K562 (cell line): ENCODE results near the gene TPBGL. TPM values are rescaled to one million over a fixed set of nuclear protein-coding genes. Genes with fewer than 3 reads are reported as not detected.
A peak's percentile ranks its signal among the peaks of the same experiment; 100 is the strongest.

ENCODE experiments used
- CREB3L1 ChIP-seq: fragments of 450-650 bp; IDR thresholded peaks from 2 replicates; pipeline ENCODE4 v1.6.1; 2014; ENCODE audit warnings: low read depth, mild to moderate bottlenecking, moderate library complexity, borderline replicate concordance
- DPF2 ChIP-seq: fragments of 450-650 bp; IDR thresholded peaks from 2 replicates; pipeline ENCODE4 v1.6.1; 2016
- FOXK2 ChIP-seq, 2 experiments: fragments of 450-650 bp; IDR thresholded peaks in 1 of 2; conservative IDR thresholded peaks in 1 of 2; 2 replicates each; pipeline ENCODE4 v1.6.1; 2016; ENCODE audit warnings: low read depth in 2 of 2, mild to moderate bottlenecking in 1 of 2
- GABPB1 ChIP-seq: sonication (generic); formaldehyde crosslinking; IDR thresholded peaks from 2 replicates; pipeline ENCODE4 v1.8.0; 2022; ENCODE audit warnings: mild to moderate bottlenecking, missing genetic modification reagents
- HCFC1 ChIP-seq: IDR thresholded peaks from 2 replicates; pipeline ENCODE4 v1.6.1; 2012; ENCODE audit warnings: low read depth, low read length, improper control_type of control experiment
- KAT8 ChIP-seq: fragments of 450-650 bp; IDR thresholded peaks from 2 replicates; pipeline ENCODE4 v1.6.1; 2016; ENCODE audit warnings: low read depth, mild to moderate bottlenecking
- KHSRP ChIP-seq: fragments of 450-650 bp; IDR thresholded peaks from 2 replicates; pipeline ENCODE4 v1.6.1; 2017
- MAFG ChIP-seq: fragments of 450-650 bp; conservative IDR thresholded peaks from 2 replicates; pipeline ENCODE4 v1.6.1; 2016; ENCODE audit warnings: missing genetic modification characterization, missing compliant biosample characterization
- MLLT1 ChIP-seq, 2 experiments: fragments of 450-650 bp; IDR thresholded peaks; 2 replicates each; pipeline ENCODE4 v1.6.1; 2016
- NR2C2 ChIP-seq, 2 experiments: fragments of 200-800 bp in 1 of 2; sonication (Bioruptor generic) in 1 of 2; sonication (generic) in 1 of 2; formaldehyde crosslinking in 1 of 2; IDR thresholded peaks; 2 replicates each; pipeline versions ENCODE4 v1.6.1 to v1.8.0; 2016 to 2022; ENCODE audit warnings: mild to moderate bottlenecking in 1 of 2, missing compliant biosample characterization in 1 of 2, missing genetic modification characterization in 1 of 2, missing genetic modification reagents in 1 of 2
- PML ChIP-seq: IDR thresholded peaks from 2 replicates; pipeline ENCODE4 v1.6.1; 2012; ENCODE audit warnings: low read length, inconsistent platforms
- POLR2AphosphoS5 ChIP-seq: IDR thresholded peaks from 2 replicates; pipeline ENCODE4 v1.6.1; 2011; ENCODE audit warnings: mild to moderate bottlenecking, low read depth, low read length, moderate library complexity; ENCODE audit not compliant: control insufficient read depth, insufficient read depth
- SMAD3 ChIP-seq: fragments of 450-650 bp; formaldehyde crosslinking; conservative IDR thresholded peaks from 2 replicates; pipeline ENCODE4 v1.4.0; 2020; ENCODE audit warnings: mild to moderate bottlenecking
- SMARCE1 ChIP-seq: fragments of 450-650 bp; IDR thresholded peaks from 2 replicates; pipeline ENCODE4 v1.7.1; 2016; ENCODE audit warnings: mild to moderate bottlenecking
- SP1 ChIP-seq: sonication (generic); formaldehyde crosslinking; IDR thresholded peaks from 2 replicates; pipeline ENCODE4 v1.8.1; 2022; ENCODE audit warnings: mild to moderate bottlenecking, missing genetic modification reagents
- STAT5A ChIP-seq: IDR thresholded peaks from 2 replicates; pipeline ENCODE4 v1.6.1; 2012; ENCODE audit warnings: low read length, inconsistent platforms, borderline replicate concordance
- TCF3 ChIP-seq: sonication (generic); formaldehyde crosslinking; IDR thresholded peaks from 2 replicates; pipeline ENCODE4 v1.4.0; 2020; ENCODE audit warnings: mild to moderate bottlenecking, missing genetic modification reagents
- ZNF263 ChIP-seq: sonication (generic); formaldehyde crosslinking; IDR thresholded peaks from 2 replicates; pipeline ENCODE4 v1.8.0; 2022; ENCODE audit warnings: mild to moderate bottlenecking, missing genetic modification reagents, borderline replicate concordance
- polyA plus RNA-seq, 8 experiments: library from polyadenylated mRNA; depleted of rRNA in 4 of 8; stranded (reverse) in 5 of 8; unstranded in 3 of 8; fragments of >200 nt; fragmentation: Nextera tagmentation in 2 of 8; fragmentation: Illumina TruSeq in 1 of 8; extraction: Ambion mirVana in 2 of 8; extraction: Trizol in 1 of 8; gene quantifications; 2 replicates each; pipeline versions ENCODE4 v1.2.1 to v1.2.3, GENCODE V29; 2011 to 2014; ENCODE audit warnings: inconsistent platforms in 1 of 8, missing spikeins in 1 of 8
- total RNA-seq, 7 experiments: library from RNA; depleted of rRNA in 6 of 7; stranded (reverse); fragments of >200 nt in 6 of 7; fragmentation: Illumina TruSeq in 2 of 7; extraction: Trizol in 2 of 7; gene quantifications; 2 replicates each; pipeline versions ENCODE4 v1.2.1 to v1.2.3, GENCODE V29; 2011 to 2021; ENCODE audit warnings: low replicate concordance in 1 of 7
- TF ChIP-seq, protein P1 (sequence below), 2 experiments: fragments of 450-650 bp; formaldehyde crosslinking in 1 of 2; IDR thresholded peaks; 2 replicates each; pipeline versions ENCODE4 v1.4.0 to v1.6.1; 2014 to 2020; ENCODE audit warnings: mild to moderate bottlenecking in 2 of 2, borderline replicate concordance in 1 of 2, low read depth in 1 of 2

TPBGL gene
- total and polyA plus RNA-seq, 9 of the 15 experiments (the other 6 are each of a cell fraction or from before 2014, with no cell fraction given) = 0.04 to 0.11 (median 0.06) TPM; not detected in 6

- TF ChIP-seq MAFG (tag) = no peak
- TF ChIP-seq TCF3 (CRISPR knock-in tag) = peak; percentile 97
- no peak for TF ChIP-seq KHSRP
- TF ChIP-seq ZNF263 = peak; percentile 66; the same call in 1 of the 2 replicates
- peak; percentile 87 for TF ChIP-seq SMARCE1
- TF ChIP-seq STAT5A = peak; percentile 69; the same call in 1 of the 2 replicates
- TF ChIP-seq FOXK2 (conservative IDR thresholded peaks at IDR 0.05 in 1 of 2, IDR thresholded peaks at IDR 0.05 in 1 of 2; ENCODE audit: low read depth in 2 of 2) = peak in 1 of 2 experiments; percentile 54; a peak in 2 of 4 replicates
- TF ChIP-seq, protein P1, sequence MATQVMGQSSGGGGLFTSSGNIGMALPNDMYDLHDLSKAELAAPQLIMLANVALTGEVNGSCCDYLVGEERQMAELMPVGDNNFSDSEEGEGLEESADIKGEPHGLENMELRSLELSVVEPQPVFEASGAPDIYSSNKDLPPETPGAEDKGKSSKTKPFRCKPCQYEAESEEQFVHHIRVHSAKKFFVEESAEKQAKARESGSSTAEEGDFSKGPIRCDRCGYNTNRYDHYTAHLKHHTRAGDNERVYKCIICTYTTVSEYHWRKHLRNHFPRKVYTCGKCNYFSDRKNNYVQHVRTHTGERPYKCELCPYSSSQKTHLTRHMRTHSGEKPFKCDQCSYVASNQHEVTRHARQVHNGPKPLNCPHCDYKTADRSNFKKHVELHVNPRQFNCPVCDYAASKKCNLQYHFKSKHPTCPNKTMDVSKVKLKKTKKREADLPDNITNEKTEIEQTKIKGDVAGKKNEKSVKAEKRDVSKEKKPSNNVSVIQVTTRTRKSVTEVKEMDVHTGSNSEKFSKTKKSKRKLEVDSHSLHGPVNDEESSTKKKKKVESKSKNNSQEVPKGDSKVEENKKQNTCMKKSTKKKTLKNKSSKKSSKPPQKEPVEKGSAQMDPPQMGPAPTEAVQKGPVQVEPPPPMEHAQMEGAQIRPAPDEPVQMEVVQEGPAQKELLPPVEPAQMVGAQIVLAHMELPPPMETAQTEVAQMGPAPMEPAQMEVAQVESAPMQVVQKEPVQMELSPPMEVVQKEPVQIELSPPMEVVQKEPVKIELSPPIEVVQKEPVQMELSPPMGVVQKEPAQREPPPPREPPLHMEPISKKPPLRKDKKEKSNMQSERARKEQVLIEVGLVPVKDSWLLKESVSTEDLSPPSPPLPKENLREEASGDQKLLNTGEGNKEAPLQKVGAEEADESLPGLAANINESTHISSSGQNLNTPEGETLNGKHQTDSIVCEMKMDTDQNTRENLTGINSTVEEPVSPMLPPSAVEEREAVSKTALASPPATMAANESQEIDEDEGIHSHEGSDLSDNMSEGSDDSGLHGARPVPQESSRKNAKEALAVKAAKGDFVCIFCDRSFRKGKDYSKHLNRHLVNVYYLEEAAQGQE (IDR thresholded peaks at IDR 0.05; ENCODE audit: borderline replicate concordance) = peak; percentile 48; the same call in 1 of the 2 replicates
- TF ChIP-seq, protein P1 (CRISPR knock-in tag; IDR thresholded peaks at IDR 0.05; ENCODE audit: low read depth) = no peak
- peak; percentile 62; the same call in 1 of the 2 replicates for TF ChIP-seq SP1
- peak; percentile 76 for TF ChIP-seq GABPB1 (CRISPR knock-in tag)
- TF ChIP-seq KAT8 = no peak
- peak; percentile 92 for TF ChIP-seq PML
- peak; percentile 84 for TF ChIP-seq POLR2AphosphoS5
- no peak for TF ChIP-seq MLLT1 (IDR thresholded peaks at IDR 0.05)
- TF ChIP-seq NR2C2 (CRISPR knock-in tag; IDR thresholded peaks at IDR 0.05) = no peak
- no peak for TF ChIP-seq NR2C2 (tag; IDR thresholded peaks at IDR 0.05)
- no peak for TF ChIP-seq CREB3L1
- TF ChIP-seq DPF2 = peak; percentile 91
- 0 out of 2 replicates have a peak, but pooled peaks have one; percentile 13 for TF ChIP-seq SMAD3 (CRISPR knock-in tag)
- no peak for TF ChIP-seq HCFC1
Observed at GRCh38 chr11:75208446-75208845, 32.1 kb upstream of the TPBGL start (continued).
